Measurements from ENCODE around the gene PBXIP1.
A peak's percentile ranks its signal among the peaks of the same experiment; 100 is the strongest.

PBXIP1 gene

GRCh38 chr1:154952664-154953063 lies 3.2 kb downstream of the PBXIP1 start:
- peak overlapping the region; percentile 99 to 100 for H3K27ac Mint-ChIP-seq
- peak overlapping the region; percentile 95 to 99 for H3K4me3 Mint-ChIP-seq
- H3K36me3 Mint-ChIP-seq (ENCODE audit: insufficient read depth) = peaks cover 95% of the 10 kb centered on the region
- H3K4me1 Mint-ChIP-seq (ENCODE audit: low read depth in 2 of 2) = peaks cover 60 to 64% of the 10 kb centered on the region in 2 donors
- ATAC-seq (replicated peaks) (no peak), DNase-seq (no peak)
- H3K9me3 Mint-ChIP-seq = no peaks in the 10 kb centered on the region
- H3K27me3 Mint-ChIP-seq = no peaks in the 10 kb centered on the region

GRCh38 chr1:154951901-154952657 lies 3.8 kb downstream of the PBXIP1 start:
- DNase-seq (peak; percentile 38 to 61 (median 59)), ATAC-seq (replicated peaks) (peak; percentile 31)
- peaks cover 56 to 65% of the 10 kb centered on the region in 2 donors for H3K4me1 Mint-ChIP-seq (ENCODE audit: low read depth in 2 of 2)
- no peaks in the 10 kb centered on the region for H3K27me3 Mint-ChIP-seq
- H3K36me3 Mint-ChIP-seq (ENCODE audit: insufficient read depth) = peaks cover 96% of the 10 kb centered on the region
- H3K27ac Mint-ChIP-seq = peak overlapping the region; percentile 99 to 100
- H3K4me3 Mint-ChIP-seq = peak overlapping the region; percentile 95 to 99
- H3K9me3 Mint-ChIP-seq = no peaks in the 10 kb centered on the region

GRCh38 chr1:154948079-154948478 lies 7.8 kb downstream of the PBXIP1 start:
- H3K9me3 Mint-ChIP-seq = no peaks in the 10 kb centered on the region
- peaks cover 32 to 45% of the 10 kb centered on the region in 2 donors for H3K4me1 Mint-ChIP-seq (ENCODE audit: low read depth in 2 of 2)
- peak overlapping the region in 1 of 2 donors; percentile 34 for H3K4me3 Mint-ChIP-seq
- ATAC-seq (replicated peaks) (no peak), DNase-seq (no peak)
- peaks cover 98% of the 10 kb centered on the region for H3K36me3 Mint-ChIP-seq (ENCODE audit: insufficient read depth)
- peak overlapping the region; percentile 85 to 99 for H3K27ac Mint-ChIP-seq
- no peaks in the 10 kb centered on the region for H3K27me3 Mint-ChIP-seq

GRCh38 chr1:154945962-154946850 lies 9.7 kb downstream of the PBXIP1 start:
- Mint-ChIP-seq H3K27me3 (no peaks in the 10 kb centered on the region), H3K4me3 (peak overlapping the region in 1 of 2 donors; percentile 4), H3K36me3 (ENCODE audit: insufficient read depth) (peaks cover 97% of the 10 kb centered on the region), H3K27ac (peak overlapping the region in 1 of 2 donors; percentile 99), H3K9me3 (no peaks in the 10 kb centered on the region), H3K4me1 (ENCODE audit: low read depth in 2 of 2) (peaks cover 34 to 45% of the 10 kb centered on the region in 2 donors)
- DNase-seq (no peak), ATAC-seq (replicated peaks) (no peak)

GRCh38 chr1:154945160-154945961 lies 10.5 kb downstream of the PBXIP1 start:
- DNase-seq (no peak), ATAC-seq (replicated peaks) (no peak)
- H3K27ac Mint-ChIP-seq = peak overlapping the region; percentile 95 to 99
- H3K9me3 Mint-ChIP-seq = no peaks in the 10 kb centered on the region
- H3K4me3 Mint-ChIP-seq = no peak overlapping the region
- peaks cover 37 to 48% of the 10 kb centered on the region in 2 donors for H3K4me1 Mint-ChIP-seq (ENCODE audit: low read depth in 2 of 2)
- no peaks in the 10 kb centered on the region for H3K27me3 Mint-ChIP-seq
- H3K36me3 Mint-ChIP-seq (ENCODE audit: insufficient read depth) = peaks cover 90% of the 10 kb centered on the region

GRCh38 chr1:154944401-154945159 lies 11.3 kb downstream of the PBXIP1 start:
- ATAC-seq (replicated peaks) = no peak
- H3K4me1 Mint-ChIP-seq (ENCODE audit: low read depth in 2 of 2) = peaks cover 39 to 52% of the 10 kb centered on the region in 2 donors
- H3K4me3 Mint-ChIP-seq = peak overlapping the region in 1 of 2 donors; percentile 70
- H3K27me3 Mint-ChIP-seq = no peaks in the 10 kb centered on the region
- peak in 1 of 3 experiments; percentile 8 for DNase-seq
- H3K27ac Mint-ChIP-seq = peak overlapping the region; percentile 95 to 99
- H3K36me3 Mint-ChIP-seq (ENCODE audit: insufficient read depth) = peaks cover 91% of the 10 kb centered on the region
- H3K9me3 Mint-ChIP-seq = no peaks in the 10 kb centered on the region

- H3K9me3 Mint-ChIP-seq = no peaks in the 10 kb centered on the region
- H3K4me1 Mint-ChIP-seq (ENCODE audit: low read depth in 2 of 2) = peaks cover 44 to 57% of the 10 kb centered on the region in 2 donors
- peak overlapping the region; percentile 95 to 99 for H3K27ac Mint-ChIP-seq
- ATAC-seq (replicated peaks) = peak; percentile 29
- no peaks in the 10 kb centered on the region for H3K27me3 Mint-ChIP-seq
- peak overlapping the region; percentile 57 to 70 for H3K4me3 Mint-ChIP-seq
- peak in 1 of 3 experiments; percentile 17 for DNase-seq
- H3K36me3 Mint-ChIP-seq (ENCODE audit: insufficient read depth) = peaks cover 91% of the 10 kb centered on the region
Measured at GRCh38 chr1:154943649-154944400, 12.1 kb downstream of the PBXIP1 start.

GRCh38 chr1:154941333-154942013 lies 14.4 kb downstream of the PBXIP1 start:
- peak overlapping the region; percentile 34 to 70 for H3K4me3 Mint-ChIP-seq
- H3K9me3 Mint-ChIP-seq = no peaks in the 10 kb centered on the region
- H3K27me3 Mint-ChIP-seq = no peaks in the 10 kb centered on the region
- peaks cover 83% of the 10 kb centered on the region for H3K36me3 Mint-ChIP-seq (ENCODE audit: insufficient read depth)
- no peak for DNase-seq
- ATAC-seq (replicated peaks) = no peak
- H3K27ac Mint-ChIP-seq = peak overlapping the region; percentile 52 to 99
- peaks cover 60 to 65% of the 10 kb centered on the region in 2 donors for H3K4me1 Mint-ChIP-seq (ENCODE audit: low read depth in 2 of 2)

- Mint-ChIP-seq H3K9me3 (no peaks in the 10 kb centered on the region), H3K4me1 (ENCODE audit: low read depth in 2 of 2) (peaks cover 63 to 68% of the 10 kb centered on the region in 2 donors), H3K36me3 (ENCODE audit: insufficient read depth) (peaks cover 81% of the 10 kb centered on the region), H3K4me3 (peak overlapping the region; percentile 34 to 70), H3K27me3 (no peaks in the 10 kb centered on the region), H3K27ac (peak overlapping the region; percentile 52 to 99)
- ATAC-seq (replicated peaks) = no peak
- DNase-seq = no peak
Measured at GRCh38 chr1:154940651-154941194, 15.2 kb downstream of the PBXIP1 start.

- H3K36me3 Mint-ChIP-seq (ENCODE audit: insufficient read depth) = peaks cover 76% of the 10 kb centered on the region
- H3K4me3 Mint-ChIP-seq = peak overlapping the region; percentile 34 to 70
- peak overlapping the region; percentile 52 to 99 for H3K27ac Mint-ChIP-seq
- H3K4me1 Mint-ChIP-seq (ENCODE audit: low read depth in 2 of 2) = peaks cover 64 to 71% of the 10 kb centered on the region in 2 donors
- H3K9me3 Mint-ChIP-seq = no peaks in the 10 kb centered on the region
- ATAC-seq (replicated peaks) (no peak), DNase-seq (no peak)
- no peaks in the 10 kb centered on the region for H3K27me3 Mint-ChIP-seq
Measured at GRCh38 chr1:154940213-154940560, 15.7 kb downstream of the PBXIP1 start.

GRCh38 chr1:154938604-154939399 lies 17.1 kb downstream of the PBXIP1 start:
- peak overlapping the region; percentile 54 to 91 for H3K4me3 Mint-ChIP-seq
- H3K27ac Mint-ChIP-seq = peak overlapping the region; percentile 99 to 100
- ATAC-seq (replicated peaks) = no peak
- H3K36me3 Mint-ChIP-seq (ENCODE audit: insufficient read depth) = peaks cover 62% of the 10 kb centered on the region
- H3K27me3 Mint-ChIP-seq = no peaks in the 10 kb centered on the region
- peaks cover 61 to 63% of the 10 kb centered on the region in 2 donors for H3K4me1 Mint-ChIP-seq (ENCODE audit: low read depth in 2 of 2)
- H3K9me3 Mint-ChIP-seq = no peaks in the 10 kb centered on the region
- DNase-seq = no peak
